ENCODE results near the gene ALPK1. TPM values are rescaled to one million over a fixed set of nuclear protein-coding genes. Genes with fewer than 3 reads are reported as not detected.

The ALPK1 gene
- polyA plus RNA-seq, 2 of the 4 experiments (the other 2 are of a cell fraction): 3.5 to 15.9 TPM

GRCh38 chr4:112343330-112344080 is 46.3 kb downstream of the ALPK1 start:
- Histone ChIP-seq H3K9me3 (no peaks in the 10 kb centered on the region), H3K4me1 (no peaks in the 10 kb centered on the region), H3K27ac (no peak overlapping the region), H3K4me3 (no peak overlapping the region), H3K4me2 (no peak overlapping the region)
- DNase-seq (ENCODE audit: low read depth in 1 of 2, low spot score in 1 of 2): no peak
- ChIA-PET POLR2A (no interaction called here), CTCF (no interaction called here)
- WGBS (ENCODE audit: missing lambda C conversion rate): 79% methylated on average over 10 of the region's 10 CpGs
- TF ChIP-seq ATOH8 (CRISPR knock-in tag; IDR thresholded peaks at IDR 0.05; ENCODE audit: low read depth) (no peak), MAZ (IDR thresholded peaks at IDR 0.05; ENCODE audit: borderline replicate concordance, low read depth, low read length) (no peak), REST (IDR thresholded peaks at IDR 0.05) (no peak), RFX5 (IDR thresholded peaks at IDR 0.05) (no peak)
- no peak for FAIRE-seq
- no peak for ATAC-seq

- ATAC-seq: peak; percentile 76 to 90
- WGBS (ENCODE audit: missing lambda C conversion rate): 60% methylated on average over 10 of the region's 11 CpGs
- H3K9me3 ChIP-seq: no peaks in the 10 kb centered on the region
- H3K4me3 ChIP-seq: no peak overlapping the region
- TF ChIP-seq USF2 (IDR thresholded peaks at IDR 0.05) (no peak), RAD21 (conservative IDR thresholded peaks at IDR 0.05 in 1 of 2, IDR thresholded peaks at IDR 0.05 in 1 of 2) (peak in 1 of 2 experiments; percentile 24; a peak in 2 of 5 replicates)
- no peak overlapping the region for H3K4me2 ChIP-seq
- no peaks in the 10 kb centered on the region for H3K4me1 ChIP-seq
- peak; percentile 17 to 63 for DNase-seq (ENCODE audit: low read depth in 1 of 2, low spot score in 1 of 2)
- CTCF ChIA-PET: interaction anchor here (0.8 kb wide), 1 partner anchor 17 kb away, joined by 3 read pairs; no protein-coding TSS in a partner anchor
- POLR2A ChIA-PET: no interaction called here
- FAIRE-seq: no peak
- H3K27ac ChIP-seq: no peak overlapping the region
These were observed 51.5 kb downstream of the ALPK1 start for GRCh38 chr4:112348488-112349158.

GRCh38 chr4:112352736-112353135 is 55.6 kb downstream of the ALPK1 start:
- H3K4me1 ChIP-seq: no peaks in the 10 kb centered on the region
- H3K27ac ChIP-seq: no peak overlapping the region
- ATAC-seq (no peak), DNase-seq (ENCODE audit: low read depth in 1 of 2, low spot score in 1 of 2) (no peak), FAIRE-seq (no peak)
- ChIA-PET POLR2A (no interaction called here), CTCF (no interaction called here)
- H3K9me3 ChIP-seq: no peaks in the 10 kb centered on the region
- no peak overlapping the region for H3K4me3 ChIP-seq
- no peak overlapping the region for H3K4me2 ChIP-seq
- TF ChIP-seq ZSCAN20 (CRISPR knock-in tag; IDR thresholded peaks at IDR 0.05) (no peak), HOXB5 (CRISPR knock-in tag; IDR thresholded peaks at IDR 0.05) (no peak), PHF8 (IDR thresholded peaks at IDR 0.05; ENCODE audit: borderline replicate concordance, low read depth) (no peak), CBX2 (IDR thresholded peaks at IDR 0.05; ENCODE audit: borderline replicate concordance, low read depth) (no peak), ESRRA (IDR thresholded peaks at IDR 0.05; ENCODE audit: borderline replicate concordance, low read length) (no peak), FOXS1 (CRISPR knock-in tag; IDR thresholded peaks at IDR 0.05) (no peak), CBX8 (IDR thresholded peaks at IDR 0.05) (no peak), ZFP36 (IDR thresholded peaks at IDR 0.05; ENCODE audit: borderline replicate concordance, partially characterized antibody) (no peak)

Measured in A549 (cell line).